LNCAP (cell line): ENCODE measurements around the gene ATG10.

Source experiments
- TF ChIP-seq, protein P1 (sequence below): fragments of 450-650 bp; IDR thresholded peaks from 2 replicates; pipeline ENCODE4 v1.5.1; 2017; ENCODE audit warnings: mild to moderate bottlenecking

ATG10 gene

GRCh38 chr5:81969912-81970311 is 1.9 kb upstream of the ATG10 start:
- TF ChIP-seq, protein P1, sequence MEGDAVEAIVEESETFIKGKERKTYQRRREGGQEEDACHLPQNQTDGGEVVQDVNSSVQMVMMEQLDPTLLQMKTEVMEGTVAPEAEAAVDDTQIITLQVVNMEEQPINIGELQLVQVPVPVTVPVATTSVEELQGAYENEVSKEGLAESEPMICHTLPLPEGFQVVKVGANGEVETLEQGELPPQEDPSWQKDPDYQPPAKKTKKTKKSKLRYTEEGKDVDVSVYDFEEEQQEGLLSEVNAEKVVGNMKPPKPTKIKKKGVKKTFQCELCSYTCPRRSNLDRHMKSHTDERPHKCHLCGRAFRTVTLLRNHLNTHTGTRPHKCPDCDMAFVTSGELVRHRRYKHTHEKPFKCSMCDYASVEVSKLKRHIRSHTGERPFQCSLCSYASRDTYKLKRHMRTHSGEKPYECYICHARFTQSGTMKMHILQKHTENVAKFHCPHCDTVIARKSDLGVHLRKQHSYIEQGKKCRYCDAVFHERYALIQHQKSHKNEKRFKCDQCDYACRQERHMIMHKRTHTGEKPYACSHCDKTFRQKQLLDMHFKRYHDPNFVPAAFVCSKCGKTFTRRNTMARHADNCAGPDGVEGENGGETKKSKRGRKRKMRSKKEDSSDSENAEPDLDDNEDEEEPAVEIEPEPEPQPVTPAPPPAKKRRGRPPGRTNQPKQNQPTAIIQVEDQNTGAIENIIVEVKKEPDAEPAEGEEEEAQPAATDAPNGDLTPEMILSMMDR, result no peak

DNA sequence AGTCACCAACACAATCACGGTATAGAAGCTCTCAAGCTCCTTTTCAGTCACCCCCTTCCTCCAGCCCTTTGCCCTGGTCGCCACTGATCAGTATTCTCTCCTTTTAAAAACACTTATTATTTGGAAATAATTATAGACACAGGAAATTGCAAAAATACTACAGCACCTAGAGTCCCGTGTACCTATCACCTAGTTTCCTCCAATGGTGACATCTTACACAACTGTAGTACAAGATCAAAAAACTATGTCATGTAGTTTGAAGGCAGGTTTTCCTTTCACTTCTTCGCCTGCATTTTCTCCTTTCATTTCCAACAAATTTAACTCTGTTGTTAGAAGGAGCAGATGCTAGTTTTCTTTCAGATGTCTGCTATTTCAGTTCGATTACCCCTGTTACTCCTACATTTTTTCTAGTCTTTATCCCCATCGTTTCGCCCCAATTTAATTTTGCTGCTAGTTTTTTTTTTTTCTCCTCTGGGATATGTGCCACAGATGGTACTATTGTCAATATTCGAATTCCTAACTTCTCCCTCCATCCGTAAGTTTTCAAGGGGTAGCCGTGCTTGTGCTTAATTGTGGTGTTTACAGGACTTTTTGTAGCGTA is 612 bp upstream of the ATG10 start:
- TF ChIP-seq, protein P1, result no peak

- TF ChIP-seq, protein P1, result no peak
These were observed 615 bp downstream of the ATG10 start for GRCh38 chr5:81972492-81972783.

DNA sequence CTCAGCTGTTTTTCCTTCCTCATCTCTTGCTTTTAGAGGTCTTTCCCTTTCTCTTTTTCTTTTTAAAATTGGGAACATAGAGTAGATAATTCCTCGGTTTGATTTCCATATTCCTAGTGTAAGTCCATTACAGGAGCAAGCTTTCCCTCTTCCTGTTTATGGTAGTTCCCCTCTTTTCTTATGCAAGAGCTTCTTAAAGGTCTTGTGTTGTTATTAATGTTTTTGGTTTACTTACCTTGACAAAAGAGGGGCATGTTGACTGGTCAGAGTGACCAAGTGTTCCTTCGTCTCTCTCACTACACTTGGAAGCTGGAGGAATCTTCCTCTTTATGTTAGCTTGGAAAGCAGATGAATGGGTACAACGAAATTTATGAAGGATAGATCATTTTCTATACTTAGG is 8.3 kb downstream of the ATG10 start:
- TF ChIP-seq, protein P1, result no peak

DNA sequence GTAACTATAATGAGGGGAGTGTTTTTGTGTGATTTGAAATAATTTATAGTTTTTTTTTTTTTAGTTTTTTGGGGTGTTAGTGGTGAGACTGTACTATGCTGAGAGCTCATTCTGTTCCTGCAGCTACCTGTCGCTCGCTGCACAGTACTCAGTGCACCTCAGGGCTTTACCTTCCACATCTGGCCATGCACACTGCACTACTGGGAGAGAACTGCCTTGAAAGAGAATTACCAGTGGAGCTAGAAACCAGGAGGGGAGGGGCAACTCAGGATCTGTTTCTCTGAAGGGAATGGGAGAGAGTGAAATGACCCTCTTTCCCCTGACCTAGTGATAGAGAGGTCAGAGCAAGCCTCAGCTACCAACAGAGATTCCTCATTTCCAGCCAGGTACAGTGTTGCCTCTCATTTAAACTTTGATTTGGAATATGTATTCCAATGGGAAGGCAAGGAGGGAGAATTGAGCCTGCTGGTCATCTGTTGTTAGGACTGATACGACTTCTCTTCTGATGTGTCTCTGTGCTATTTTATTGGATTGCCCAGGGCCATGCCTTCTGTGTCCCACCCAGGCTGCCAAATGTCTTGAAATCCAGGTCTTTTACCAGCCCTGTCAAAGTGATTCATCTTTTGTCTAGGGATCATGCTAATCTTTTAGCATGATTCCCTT is 8.9 kb downstream of the ATG10 start:
- TF ChIP-seq, protein P1, result no peak

DNA sequence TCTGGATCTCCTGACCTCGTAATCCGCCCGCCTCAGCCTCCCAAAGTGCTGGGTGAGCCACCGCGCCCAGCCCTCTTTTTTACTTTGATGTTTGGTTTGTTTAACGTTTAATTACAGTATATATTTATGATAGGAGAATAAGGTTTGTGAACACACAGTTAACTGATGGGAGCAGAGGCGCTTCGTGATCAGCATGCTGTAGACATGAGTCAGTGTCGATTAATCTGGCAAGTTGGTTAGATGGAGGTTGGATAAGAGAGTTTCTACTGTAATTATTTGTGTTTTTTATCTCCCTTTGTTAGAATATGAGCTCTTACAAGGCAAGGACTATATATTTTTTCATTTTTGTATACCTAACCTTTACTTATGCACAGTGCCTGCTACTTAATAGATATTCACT is 14.3 kb downstream of the ATG10 start:
- TF ChIP-seq, protein P1, result no peak

DNA sequence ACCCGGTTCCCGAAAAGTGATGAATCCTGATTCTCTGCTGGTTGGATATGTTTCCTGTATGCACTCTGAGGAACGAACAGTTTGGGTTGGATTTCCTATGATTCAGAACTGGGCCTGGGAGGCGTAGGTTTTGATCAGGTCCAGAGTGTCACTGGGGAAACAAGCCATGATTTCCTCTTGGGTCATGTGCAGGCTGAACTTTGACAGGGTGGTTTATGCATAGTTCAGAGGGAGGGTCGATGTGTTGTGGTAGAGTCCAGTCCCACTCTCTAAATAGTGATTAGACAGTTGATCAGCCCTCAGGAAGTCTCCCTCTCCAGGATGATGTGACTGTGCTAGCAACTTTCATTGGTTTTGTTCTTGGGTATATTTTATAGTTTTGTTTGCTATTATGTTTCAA is 17.4 kb downstream of the ATG10 start:
- TF ChIP-seq, protein P1, result no peak

DNA sequence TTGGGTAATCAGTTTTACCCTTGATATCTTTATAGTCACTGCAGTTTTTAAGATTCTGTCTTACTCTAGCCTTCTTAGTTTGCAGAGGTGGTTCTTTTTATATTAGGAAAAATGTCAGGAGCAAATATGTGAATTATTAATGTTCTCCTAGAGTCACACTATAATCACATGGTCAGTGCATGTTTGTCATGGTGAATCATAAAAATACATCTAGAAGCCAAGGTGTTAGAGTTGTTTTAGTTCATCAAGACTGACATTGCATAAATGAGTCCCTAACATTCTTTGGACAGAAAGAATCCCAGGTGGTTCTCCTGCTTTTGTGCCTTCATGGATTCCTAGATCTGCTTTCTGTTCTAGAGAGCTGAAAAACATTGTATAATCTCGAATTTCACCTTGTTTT is 22.9 kb downstream of the ATG10 start:
- TF ChIP-seq, protein P1, result no peak
